GM19463 (cell line): ENCODE data around the gene PP2D1.
"Not testable (repeated sequence)": the region's sequence is repeated elsewhere in the genome, so short reads cannot be mapped to it uniquely, and the experiment has no call there.

Experiments used
- ATAC-seq: cut with Tn5 transposase; IDR thresholded peaks from one replicate; pipeline ENCODE4 v1.9.1; 2021; ENCODE audit warnings: mild to moderate bottlenecking, moderate library complexity; ENCODE audit not compliant: unreplicated experiment

Gene PP2D1

DNA sequence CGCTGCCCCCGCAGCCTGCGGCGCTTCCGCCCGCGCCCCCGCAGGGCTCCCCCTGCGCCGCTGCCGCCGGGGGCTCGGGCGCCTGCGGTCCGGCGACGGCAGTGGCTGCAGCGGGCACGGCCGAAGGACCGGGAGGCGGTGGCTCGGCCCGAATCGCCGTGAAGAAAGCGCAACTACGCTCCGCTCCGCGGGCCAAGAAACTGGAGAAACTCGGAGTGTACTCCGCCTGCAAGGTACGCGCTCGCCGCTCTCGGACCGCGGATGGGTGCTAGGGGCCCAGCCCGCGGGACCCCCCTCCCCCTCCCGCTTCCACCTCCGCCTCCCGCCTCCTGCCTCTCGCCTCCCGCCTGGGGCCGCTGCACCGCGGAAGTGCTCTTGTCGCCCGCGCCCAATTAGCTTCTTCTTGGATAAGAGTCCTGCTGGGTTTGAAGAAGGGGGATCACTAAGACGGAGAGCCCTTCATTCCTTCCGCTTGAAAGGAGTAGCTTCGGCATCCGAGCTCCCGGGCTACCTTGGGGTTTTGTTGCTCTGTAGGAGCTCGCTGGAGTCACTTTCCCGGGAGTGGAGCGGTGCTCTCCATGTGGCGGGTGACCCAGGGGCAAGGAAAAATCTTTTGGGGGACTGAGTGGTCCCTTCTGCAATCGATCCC lies 28.6 kb upstream of the PP2D1 start:
- peak; percentile 38 for ATAC-seq

DNA sequence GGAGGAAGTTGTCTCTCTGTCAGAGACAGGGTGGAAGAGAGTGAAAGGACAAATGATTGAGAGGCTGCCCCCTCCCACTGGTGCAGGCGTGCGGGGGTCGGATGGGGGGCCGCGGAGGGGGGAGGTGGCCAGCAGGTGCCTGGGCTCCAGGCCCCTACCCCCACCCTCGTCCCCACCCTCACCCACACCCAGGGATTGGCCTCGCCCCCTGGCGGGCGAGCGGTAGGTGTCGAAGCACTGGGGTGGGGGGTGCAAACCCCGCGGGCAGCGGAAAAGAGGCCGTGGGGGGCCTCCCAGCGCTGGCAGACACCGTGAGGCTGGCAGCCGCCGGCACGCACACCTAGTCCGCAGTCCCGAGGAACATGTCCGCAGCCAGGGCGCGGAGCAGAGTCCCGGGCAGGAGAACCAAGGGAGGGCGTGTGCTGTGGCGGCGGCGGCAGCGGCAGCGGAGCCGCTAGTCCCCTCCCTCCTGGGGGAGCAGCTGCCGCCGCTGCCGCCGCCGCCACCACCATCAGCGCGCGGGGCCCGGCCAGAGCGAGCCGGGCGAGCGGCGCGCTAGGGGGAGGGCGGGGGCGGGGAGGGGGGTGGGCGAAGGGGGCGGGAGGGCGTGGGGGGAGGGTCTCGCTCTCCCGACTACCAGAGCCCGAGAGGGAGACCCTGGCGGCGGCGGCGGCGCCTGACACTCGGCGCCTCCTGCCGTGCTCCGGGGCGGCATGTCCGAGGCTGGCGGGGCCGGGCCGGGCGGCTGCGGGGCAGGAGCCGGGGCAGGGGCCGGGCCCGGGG lies 27.9 kb upstream of the PP2D1 start, which contains the start of gene KAT2B:
Gene KAT2B, plus strand, starts transcription at position 682 of the 783 bp plus-strand sequence. Its CDS starts 32 bp downstream, at position 714.
- peak; percentile 53 for ATAC-seq

DNA sequence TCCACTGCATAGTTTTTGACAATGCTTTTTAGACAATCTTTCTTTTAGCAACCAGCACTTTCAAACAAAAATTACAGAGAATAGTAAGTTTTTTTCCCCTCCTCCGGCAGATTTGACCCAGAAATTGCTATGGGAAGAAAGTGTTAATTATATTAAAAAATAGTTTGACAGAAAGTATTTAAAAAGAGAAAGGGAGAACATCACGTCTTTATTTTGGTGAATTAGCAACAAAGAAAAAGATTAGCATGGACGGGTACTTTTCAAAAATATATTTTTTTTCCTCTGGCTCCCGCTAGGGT lies 27.4 kb upstream of the PP2D1 start:
- ATAC-seq = no peak

DNA sequence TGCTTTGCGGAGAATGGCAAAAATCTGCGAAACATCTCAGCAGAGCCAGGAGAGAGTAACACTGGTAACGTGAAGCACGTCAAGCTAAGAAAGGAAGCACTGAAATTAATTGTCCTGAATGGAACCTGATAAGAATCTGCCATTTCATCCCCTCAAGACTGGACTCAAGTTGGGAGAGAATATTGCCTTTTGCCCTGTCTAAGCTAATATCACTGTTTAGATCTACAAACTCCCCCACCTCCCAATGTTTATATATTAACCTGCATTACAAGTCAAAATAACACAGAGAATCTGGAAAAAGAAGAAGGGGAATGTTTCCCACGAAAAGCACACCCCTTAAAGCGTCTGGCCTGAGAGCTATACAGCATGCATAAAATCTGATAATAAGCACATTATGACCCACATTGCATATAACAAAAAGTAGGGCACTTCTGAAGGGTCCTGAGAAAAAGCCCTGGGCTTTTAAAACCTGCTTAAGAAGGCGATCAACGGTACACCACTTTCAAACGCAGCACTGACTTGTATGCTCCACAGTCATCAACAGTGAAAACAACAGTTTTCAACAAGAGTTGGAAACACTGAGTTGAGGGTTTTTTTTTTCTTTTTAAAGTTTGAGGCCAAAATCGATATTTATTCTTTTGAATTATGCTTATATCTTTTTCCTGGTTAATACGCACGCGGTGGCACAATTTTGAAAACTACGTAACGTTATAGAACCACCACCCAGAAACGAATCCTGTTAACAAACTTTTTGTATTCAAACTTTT lies 26.8 kb upstream of the PP2D1 start:
- no peak for ATAC-seq

DNA sequence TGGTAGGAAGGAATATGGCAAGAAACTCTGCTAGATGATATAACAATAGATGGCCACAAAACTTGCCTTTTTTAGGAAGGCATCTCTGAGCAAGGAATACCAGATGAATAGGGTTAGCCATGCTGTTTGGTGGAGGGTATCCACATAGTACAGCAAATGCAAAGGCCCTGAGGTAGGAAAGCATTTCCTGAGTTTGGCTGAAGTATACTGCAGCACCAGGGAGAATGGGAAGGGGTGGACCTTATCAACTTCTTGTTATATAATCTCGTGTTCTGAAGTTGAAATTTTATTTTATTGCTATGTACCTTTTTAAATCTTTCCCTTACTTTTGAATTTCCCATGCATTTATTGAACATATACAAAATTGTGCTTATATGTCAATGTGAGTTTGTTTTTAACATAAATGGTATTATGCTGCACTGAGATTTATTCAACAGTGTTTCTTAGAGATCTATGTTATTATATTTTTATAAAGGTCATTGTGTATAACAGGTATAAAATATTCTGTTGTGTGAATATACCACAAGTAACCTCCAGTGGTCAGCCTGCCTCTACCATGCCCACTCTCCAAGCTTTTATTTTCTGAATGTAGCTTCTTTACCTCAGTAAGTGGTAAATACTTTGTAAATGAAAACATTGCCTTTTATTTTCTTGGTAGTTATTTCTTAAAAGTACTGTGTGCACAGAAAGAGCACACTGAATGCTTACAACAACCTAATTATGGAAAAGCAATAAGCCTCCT lies 25.4 kb upstream of the PP2D1 start:
- ATAC-seq = no peak

DNA sequence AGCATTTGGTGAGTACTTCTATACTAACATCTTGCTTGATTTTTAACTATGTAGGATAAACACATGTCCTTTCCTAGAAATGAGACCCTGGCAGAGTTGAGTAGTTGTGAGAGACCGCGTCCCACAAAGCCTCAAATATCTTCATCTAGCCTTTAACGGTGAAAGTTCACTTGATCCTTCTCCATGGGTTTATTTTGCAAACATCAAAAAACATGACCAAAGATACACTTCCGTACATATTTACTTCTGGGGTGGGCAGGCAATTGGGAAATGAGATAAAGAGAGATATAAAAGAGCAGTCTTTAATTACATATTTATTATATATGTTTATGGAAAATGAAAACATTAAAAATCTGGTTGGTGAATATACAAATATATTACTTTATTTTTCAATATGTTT lies 23.0 kb upstream of the PP2D1 start:
- ATAC-seq = no peak

DNA sequence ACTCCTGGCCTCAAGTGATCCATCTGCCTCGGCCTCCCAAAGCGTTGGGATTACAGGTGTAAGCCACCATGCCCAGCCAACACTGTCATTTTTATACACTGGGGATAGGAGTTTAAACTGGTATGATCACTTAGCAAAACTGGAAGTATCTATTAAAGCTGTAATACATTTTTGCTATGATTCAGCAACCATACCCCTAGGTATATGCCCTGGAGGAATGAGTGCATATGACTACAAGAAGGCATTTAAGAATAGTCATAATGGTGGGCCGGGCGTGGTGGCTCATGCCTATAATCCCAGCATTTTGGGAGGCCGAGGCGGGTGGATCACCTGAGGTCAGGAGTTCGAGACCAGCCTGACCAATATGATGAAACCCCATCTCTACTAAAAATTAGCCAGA lies 19.9 kb upstream of the PP2D1 start:
- not testable (repeated sequence) for ATAC-seq

DNA sequence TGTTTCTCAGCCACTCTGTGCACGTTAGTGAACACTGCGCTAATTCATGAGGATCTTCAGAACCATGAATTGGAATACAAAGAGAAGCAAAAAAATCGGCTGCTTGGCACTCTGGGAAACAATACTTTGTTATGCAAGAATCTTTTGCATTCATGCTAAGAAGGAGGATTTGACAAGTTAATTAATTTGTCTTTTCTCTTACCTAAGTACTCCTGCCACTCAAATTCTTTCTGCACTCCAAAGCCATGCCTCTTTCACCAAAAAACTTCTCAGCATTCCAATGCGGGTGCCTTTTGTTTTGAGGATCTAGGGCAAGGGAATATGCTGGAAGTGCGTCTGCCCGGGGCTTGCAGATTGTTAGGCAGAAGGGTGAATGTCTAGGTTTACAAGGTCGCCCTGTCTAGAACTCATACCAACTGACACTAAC lies 16.9 kb upstream of the PP2D1 start:
- no peak for ATAC-seq

DNA sequence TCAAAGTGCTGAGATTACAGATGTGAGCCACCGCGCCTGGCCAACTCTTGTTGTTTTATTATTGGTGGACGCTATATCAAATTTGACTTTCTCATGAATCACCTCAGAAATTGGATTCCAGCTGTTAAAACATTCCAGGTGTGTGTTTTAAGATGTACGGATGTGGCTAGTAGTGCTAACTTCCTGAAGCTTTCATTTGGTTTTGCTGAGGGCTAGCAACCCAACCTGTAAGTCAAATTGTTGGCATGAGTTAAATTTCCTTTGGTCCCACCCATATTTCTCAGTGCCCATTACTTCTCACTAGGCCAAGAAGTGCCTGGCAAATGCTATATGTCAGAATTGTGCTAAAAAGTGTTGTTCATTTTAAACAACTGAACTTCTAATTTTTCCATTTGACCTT lies 15.1 kb upstream of the PP2D1 start:
- ATAC-seq = no peak

DNA sequence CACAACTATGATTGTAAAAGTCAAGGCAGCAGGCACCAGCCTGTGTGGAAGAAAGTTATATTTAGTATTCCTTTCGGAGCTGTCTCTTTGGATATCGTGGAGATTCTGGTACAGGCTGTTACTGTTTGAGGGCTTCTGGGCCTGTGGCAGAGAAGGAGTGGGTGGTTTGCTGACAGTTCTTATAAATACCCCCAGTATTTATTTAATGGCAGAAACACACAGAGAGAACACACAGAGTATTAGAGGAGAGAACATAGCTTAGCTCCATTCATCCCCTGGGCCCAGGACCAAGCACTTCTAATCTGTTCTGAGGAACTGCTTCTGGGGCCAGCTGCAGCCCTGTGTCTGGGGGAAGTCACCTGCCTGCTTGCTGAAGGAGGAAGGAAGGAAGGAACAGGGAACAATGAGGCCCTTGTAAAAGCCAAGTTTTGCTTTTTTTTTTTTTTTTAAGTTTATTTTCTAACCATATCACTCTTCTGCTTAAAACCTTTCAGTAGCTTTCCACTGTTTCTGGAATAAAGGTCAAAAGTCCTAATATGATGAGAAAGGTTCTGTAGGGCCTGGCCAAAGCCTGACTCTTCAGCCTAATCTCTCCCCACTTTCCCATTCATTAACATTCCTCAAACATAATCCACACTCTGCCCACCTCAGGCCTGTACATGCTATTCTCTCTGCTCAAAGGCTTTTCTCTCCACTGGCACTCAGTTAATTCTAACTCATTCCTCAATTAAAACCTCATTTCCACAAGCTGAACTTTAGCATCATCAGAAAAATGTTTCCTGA lies 11.8 kb upstream of the PP2D1 start:
- no peak for ATAC-seq

DNA sequence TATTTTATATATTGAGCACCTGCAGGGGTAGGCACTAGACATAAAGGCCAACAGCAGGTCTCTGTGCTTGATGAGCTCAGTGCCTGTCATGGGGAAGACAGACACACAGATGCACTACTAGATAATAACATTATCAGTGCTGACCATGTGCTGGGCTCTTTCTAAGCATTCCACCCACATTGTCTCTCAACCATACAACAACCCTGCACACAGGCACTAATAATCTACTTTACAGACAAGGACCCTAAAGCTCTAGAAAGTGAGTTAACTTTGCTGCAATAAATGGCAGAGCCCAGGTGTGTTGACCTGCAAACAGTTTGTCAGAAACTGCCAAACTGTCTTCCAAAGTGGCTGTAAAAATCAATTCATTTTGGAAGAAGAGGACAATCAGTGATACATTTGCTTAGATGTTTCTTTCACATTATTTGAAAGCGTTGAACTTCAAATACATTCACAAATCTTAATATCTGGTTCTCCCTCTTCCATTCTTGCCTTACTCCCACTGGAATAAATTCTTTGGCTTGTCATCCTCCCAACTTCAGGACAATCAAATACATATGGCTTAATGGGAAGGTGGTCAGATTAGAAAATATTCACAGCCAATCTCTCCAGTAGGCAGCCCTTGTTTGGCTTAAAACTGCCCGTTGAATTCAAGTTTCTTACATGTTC lies 11.0 kb upstream of the PP2D1 start:
- ATAC-seq = no peak

DNA sequence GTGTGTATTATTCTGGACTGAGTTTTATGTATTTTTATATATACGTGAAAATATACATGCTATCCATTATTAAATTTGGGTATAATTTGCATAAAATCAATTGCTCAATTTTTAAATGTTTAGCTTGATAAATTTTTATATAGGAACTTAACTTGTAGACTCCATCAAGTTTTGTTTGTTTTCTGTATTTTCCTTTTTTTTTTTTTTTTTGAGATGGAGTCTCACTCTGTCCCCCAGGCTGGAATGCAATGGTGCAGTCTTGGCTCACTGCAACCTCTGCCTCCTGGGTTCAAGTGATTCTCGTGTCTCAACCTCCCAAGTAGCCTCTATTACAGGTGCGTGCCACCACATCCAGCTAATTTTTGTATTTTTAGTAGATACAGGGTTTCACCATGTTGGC lies 4.0 kb upstream of the PP2D1 start:
- not testable (repeated sequence) for ATAC-seq

DNA sequence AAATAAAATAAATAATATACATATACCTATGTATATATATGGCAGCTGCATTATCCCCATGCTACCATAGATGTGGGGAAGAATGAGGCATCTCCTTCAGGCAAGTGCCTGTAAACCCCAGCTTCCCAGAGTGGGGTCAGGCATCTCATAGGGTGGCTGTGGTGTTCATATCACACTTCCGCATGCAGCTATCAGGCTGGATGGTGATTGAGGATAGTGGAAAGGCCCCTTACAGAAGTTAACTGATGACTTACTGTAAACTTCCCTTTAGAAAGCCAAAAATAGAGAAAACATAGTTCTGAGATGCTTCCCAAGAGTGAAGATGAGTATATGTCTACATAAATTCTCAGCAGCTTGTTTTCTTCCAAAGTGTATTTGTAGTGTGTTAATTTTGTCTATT lies 3.5 kb upstream of the PP2D1 start:
- ATAC-seq = no peak

DNA sequence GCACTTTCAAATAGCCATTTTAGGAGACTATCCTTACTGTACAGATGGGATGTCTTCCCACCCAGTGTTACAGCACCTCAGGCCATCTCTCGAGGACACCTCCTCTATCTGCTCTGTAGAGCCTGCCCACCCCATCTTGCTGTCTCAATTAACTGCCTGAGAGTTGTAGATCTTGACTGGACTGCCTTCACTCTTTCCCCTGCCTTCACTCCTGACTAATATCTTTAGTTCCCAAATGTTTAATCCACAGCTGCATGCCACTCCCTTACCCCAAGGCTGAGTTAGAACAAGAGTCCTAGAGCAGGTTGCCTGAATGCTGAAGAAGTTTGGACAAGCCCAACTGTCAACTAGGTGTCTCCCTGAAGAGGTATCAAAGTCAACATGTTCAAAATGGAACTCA lies 1.3 kb upstream of the PP2D1 start:
- no peak for ATAC-seq

DNA sequence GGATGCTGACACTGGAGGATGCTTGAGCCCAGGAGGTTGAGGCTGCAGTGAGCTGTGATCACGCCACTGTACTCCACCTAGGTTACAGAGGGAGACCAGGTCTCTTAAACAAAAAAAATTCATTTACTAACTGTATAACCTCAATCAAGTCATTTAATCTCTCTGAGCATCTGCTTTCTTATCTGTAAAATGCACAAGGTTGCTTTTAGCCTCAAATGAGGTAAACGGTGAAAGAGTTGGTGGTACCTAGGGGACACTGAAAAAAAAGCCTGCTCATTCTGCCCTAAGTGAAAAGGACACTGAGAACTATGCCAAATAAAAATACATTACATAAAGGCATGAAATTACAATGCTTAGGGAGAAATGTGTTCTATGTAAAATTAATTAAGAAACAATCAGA lies 3.4 kb downstream of the PP2D1 start:
- no peak for ATAC-seq

DNA sequence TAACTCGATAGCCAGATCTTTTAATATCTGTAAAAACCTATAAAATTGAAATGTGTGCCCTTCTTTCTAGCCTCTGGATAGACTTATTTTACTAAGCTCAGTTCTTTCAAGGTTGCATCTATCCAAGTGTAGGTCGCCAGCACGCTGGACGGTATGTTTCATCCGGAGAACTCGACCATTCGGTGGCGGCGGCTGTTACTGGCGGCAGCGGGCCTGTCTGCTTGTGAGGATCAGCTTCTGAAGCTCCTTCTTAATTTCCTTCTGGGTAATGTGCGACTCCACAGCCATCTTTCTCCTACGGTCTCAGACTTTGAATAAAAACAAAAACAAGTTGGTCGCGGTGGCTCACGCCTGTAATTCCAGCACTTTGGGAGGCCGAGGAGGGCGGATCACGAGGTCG lies 4.1 kb downstream of the PP2D1 start:
- no peak for ATAC-seq

DNA sequence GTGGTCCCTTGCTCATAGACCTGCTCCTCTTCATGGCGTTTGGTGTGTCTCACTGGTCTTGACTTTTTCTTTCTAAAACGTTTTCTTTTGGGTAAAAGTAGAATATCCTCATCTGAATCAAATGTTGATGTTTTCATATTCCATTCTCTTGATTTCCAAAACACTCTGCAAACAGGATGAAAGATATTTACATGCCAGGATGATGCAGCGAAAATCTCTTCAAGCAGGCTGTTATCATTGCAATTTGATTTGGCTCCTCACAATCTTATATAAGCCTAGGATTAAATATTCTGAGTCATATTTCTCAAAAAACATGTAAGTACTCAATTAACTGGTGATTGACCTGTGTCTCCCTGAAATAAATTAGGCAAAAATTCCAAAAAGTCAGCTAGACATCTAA lies 10.1 kb downstream of the PP2D1 start:
- ATAC-seq = no peak

DNA sequence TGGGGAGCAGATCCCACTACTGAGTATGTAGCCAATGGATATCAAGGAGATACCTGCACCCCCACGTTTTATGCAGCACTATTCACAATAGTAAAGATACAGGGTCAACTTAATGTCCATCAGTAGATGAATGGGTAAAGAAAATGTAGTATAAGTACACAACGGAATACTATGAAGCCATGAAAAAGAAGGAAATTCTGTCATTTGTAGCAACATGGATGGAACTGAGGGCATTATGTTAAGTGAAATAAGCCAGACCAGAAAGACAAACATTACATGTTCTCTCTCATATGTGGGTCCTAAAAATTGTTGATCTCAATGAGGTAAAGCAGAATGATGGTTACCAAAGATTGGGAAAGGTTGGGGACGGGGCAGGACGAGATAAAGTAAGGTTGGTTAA lies 14.6 kb downstream of the PP2D1 start:
- ATAC-seq = no peak

DNA sequence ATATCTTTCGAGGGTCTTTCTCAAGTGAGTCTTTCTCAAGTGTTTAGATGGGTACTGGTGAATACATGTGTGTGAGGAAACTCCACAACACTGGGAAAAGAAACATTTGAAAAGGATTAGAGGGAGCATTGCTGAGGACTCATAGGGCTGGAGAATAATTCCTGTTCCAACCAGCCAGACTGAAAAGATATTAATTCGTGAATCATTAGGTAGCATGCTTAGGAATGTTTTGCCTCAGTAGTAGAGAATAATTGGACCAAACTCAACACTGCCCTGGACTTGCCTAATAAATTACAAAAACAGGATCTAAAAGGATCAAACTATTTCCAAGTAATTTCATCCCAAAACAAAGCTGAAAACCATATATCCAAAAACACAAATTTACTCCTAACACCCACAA lies 17.3 kb downstream of the PP2D1 start:
- ATAC-seq = no peak

DNA sequence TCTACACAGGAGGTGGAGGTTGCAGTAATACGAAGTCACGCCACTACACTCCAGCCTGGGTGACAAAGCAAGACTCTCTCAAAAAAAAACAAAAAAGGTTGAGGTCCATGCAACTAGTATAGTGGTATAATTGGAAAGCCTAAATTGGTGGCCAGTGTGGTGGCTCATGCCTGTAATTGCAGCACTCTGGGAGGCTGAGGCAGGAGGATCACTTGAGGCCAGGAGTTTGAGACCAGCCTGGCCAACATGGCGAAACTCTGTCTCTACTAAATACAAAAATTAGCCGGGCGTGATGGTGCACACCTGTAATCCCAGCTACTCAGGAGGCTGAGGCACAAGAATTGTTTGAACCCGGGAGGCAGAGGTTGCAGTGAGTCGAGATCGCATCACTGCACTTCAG lies 23.2 kb downstream of the PP2D1 start:
- not testable (repeated sequence) for ATAC-seq
